Measurements from ENCODE around the gene POLR3B.
"Not testable (repeated sequence)": the region's sequence is repeated elsewhere in the genome, so short reads cannot be mapped to it uniquely, and the experiment has no call there.

POLR3B gene

GRCh38 chr12:106357549-106358395 is at the start of gene POLR3B:
TSS of gene POLR3B (plus strand) at chr12:106357748. CDS start at chr12:106357880, 132 bp downstream.
- DNase-seq: peak; percentile 98

- no peak for DNase-seq
Measured at GRCh38 chr12:106308121-106308520, 49.4 kb upstream of the POLR3B start.

GRCh38 chr12:106308611-106309010 is 48.9 kb upstream of the POLR3B start:
- DNase-seq: no peak

GRCh38 chr12:106309671-106310505 is 47.7 kb upstream of the POLR3B start:
- DNase-seq: no peak

- no peak for DNase-seq
Measured at GRCh38 chr12:106310687-106311086, 46.9 kb upstream of the POLR3B start.

GRCh38 chr12:106311139-106311538 is 46.4 kb upstream of the POLR3B start:
- DNase-seq: no peak

- DNase-seq: not testable (repeated sequence)
Measured at GRCh38 chr12:106313413-106313812, 44.1 kb upstream of the POLR3B start.

- DNase-seq: no peak
Measured at GRCh38 chr12:106315523-106315922, 42.0 kb upstream of the POLR3B start.

- DNase-seq: no peak
Measured at GRCh38 chr12:106317406-106318082, 40.0 kb upstream of the POLR3B start.

GRCh38 chr12:106321139-106321850 is 36.3 kb upstream of the POLR3B start:
- DNase-seq: no peak

- no peak for DNase-seq
Measured at GRCh38 chr12:106323537-106323936, 34.0 kb upstream of the POLR3B start.

GRCh38 chr12:106327309-106327869 is 30.2 kb upstream of the POLR3B start:
- no peak for DNase-seq

GRCh38 chr12:106328735-106329134 is 28.8 kb upstream of the POLR3B start:
- DNase-seq: no peak

GRCh38 chr12:106329231-106329982 is 28.1 kb upstream of the POLR3B start:
- DNase-seq: no peak

- no peak for DNase-seq
Measured at GRCh38 chr12:106331599-106331998, 25.9 kb upstream of the POLR3B start.

- DNase-seq: no peak
Measured at GRCh38 chr12:106332536-106332935, 25.0 kb upstream of the POLR3B start.

- DNase-seq: no peak
Measured at GRCh38 chr12:106333010-106333409, 24.5 kb upstream of the POLR3B start.

GRCh38 chr12:106333756-106334155 is 23.8 kb upstream of the POLR3B start:
- no peak for DNase-seq

GRCh38 chr12:106341086-106341877 is 16.3 kb upstream of the POLR3B start:
- no peak for DNase-seq

- DNase-seq: no peak
Measured at GRCh38 chr12:106342397-106343213, 14.9 kb upstream of the POLR3B start.

All from activated effector memory CD4-positive, alpha-beta T cell treated with anti-CD3 and anti-CD28 coated beads, Interleukin-2, amount 50 U/mL, for 16 hours (primary cell).